Right lobe of liver (tissue), 4 donors: ENCODE data around the gene SMCO1.

Source experiments
- POLR2A ChIP-seq: fragments of 450-650 bp; IDR thresholded peaks from one replicate; pipeline ENCODE4 v1.6.1; 2017; ENCODE audit warnings: antibody characterized with exemption, mild to moderate bottlenecking
- TF ChIP-seq, protein P1 (sequence below), 4 donors: fragments of 200-600 bp in 3 of 4; fragments of 450-650 bp in 1 of 4; IDR thresholded peaks; one replicate each; pipeline versions ENCODE4 v1.5.1 to v1.8.0; 2016 to 2022; ENCODE audit warnings: antibody characterized with exemption in 4 of 4, mild to moderate bottlenecking in 2 of 4
- donor health status: DM: no; HTN: no; CAD: no.
- donor health status: DM: no; HTN: no; CAD: no.
- donor health status: DM: no; HTN: yes; CAD: no.

DNA sequence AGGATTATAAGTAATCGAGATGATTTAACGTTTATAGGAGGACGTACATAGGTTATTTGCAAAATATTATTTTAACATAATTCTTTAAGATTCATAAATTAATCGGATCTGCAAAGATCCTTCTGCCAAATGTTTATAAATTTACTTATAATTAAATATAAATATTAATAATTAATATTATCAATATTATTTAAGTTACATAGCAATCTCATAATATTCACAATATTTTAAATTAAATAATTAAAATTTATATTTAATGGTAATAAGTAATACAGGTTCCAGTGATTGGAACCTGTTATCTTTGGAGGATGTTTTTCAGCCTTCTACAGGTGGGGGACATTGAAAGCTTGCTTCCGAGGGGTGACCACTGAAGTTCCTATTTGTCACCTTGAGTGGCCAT lies 37.1 kb upstream of the SMCO1 start:
- TF ChIP-seq, protein P1, sequence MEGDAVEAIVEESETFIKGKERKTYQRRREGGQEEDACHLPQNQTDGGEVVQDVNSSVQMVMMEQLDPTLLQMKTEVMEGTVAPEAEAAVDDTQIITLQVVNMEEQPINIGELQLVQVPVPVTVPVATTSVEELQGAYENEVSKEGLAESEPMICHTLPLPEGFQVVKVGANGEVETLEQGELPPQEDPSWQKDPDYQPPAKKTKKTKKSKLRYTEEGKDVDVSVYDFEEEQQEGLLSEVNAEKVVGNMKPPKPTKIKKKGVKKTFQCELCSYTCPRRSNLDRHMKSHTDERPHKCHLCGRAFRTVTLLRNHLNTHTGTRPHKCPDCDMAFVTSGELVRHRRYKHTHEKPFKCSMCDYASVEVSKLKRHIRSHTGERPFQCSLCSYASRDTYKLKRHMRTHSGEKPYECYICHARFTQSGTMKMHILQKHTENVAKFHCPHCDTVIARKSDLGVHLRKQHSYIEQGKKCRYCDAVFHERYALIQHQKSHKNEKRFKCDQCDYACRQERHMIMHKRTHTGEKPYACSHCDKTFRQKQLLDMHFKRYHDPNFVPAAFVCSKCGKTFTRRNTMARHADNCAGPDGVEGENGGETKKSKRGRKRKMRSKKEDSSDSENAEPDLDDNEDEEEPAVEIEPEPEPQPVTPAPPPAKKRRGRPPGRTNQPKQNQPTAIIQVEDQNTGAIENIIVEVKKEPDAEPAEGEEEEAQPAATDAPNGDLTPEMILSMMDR (IDR thresholded peaks at IDR 0.05): no peak
- no peak for TF ChIP-seq POLR2A
